Medulla oblongata (tissue), 1 donor: Measurements from ENCODE around the gene HLA-A.
"Not testable (repeated sequence)": the region's sequence is repeated elsewhere in the genome, so short reads cannot be mapped to it uniquely, and the experiment has no call there.

Source experiments
- DNase-seq: peaks from one replicate; pipeline ENCODE4 v3.0.0-alpha.2; 2015; ENCODE audit errors: extremely low spot score

HLA-A gene

GRCh38 chr6:29942275-29943052 is at the start of gene HLA-A:
Gene HLA-A (plus strand): TSS chr6:29942532. CDS start chr6:29942554, 22 bp downstream.
- peak; percentile 98 for DNase-seq

- DNase-seq = no peak
Measured at GRCh38 chr6:29892696-29893095, 49.6 kb upstream of the HLA-A start.

- DNase-seq = no peak
Measured at GRCh38 chr6:29899281-29899680, 43.1 kb upstream of the HLA-A start.

- no peak for DNase-seq
Measured at GRCh38 chr6:29905286-29905685, 37.0 kb upstream of the HLA-A start.

GRCh38 chr6:29907637-29908340 is 34.5 kb upstream of the HLA-A start:
- DNase-seq = no peak

GRCh38 chr6:29908341-29908662 is 34.0 kb upstream of the HLA-A start:
- DNase-seq = no peak

- DNase-seq = no peak
Measured at GRCh38 chr6:29908710-29909109, 33.6 kb upstream of the HLA-A start.

GRCh38 chr6:29909985-29910384 is 32.3 kb upstream of the HLA-A start:
- no peak for DNase-seq

- DNase-seq = no peak
Measured at GRCh38 chr6:29912840-29913239, 29.5 kb upstream of the HLA-A start.

- DNase-seq = no peak
Measured at GRCh38 chr6:29916741-29917140, 25.6 kb upstream of the HLA-A start.

GRCh38 chr6:29917857-29918256 is 24.5 kb upstream of the HLA-A start:
- no peak for DNase-seq

GRCh38 chr6:29919506-29920445 is 22.6 kb upstream of the HLA-A start:
- no peak for DNase-seq

- DNase-seq = no peak
Measured at GRCh38 chr6:29924287-29924686, 18.0 kb upstream of the HLA-A start.

GRCh38 chr6:29924731-29925130 is 17.6 kb upstream of the HLA-A start:
- DNase-seq = no peak

GRCh38 chr6:29925321-29925720 is 17.0 kb upstream of the HLA-A start:
- DNase-seq = no peak

- DNase-seq = peak; percentile 13
Measured at GRCh38 chr6:29925727-29926412, 16.5 kb upstream of the HLA-A start.

GRCh38 chr6:29926413-29927274 is 15.7 kb upstream of the HLA-A start:
- peak; percentile 58 for DNase-seq

GRCh38 chr6:29927275-29927569 is 15.1 kb upstream of the HLA-A start:
- no peak for DNase-seq

GRCh38 chr6:29927841-29928388 is 14.4 kb upstream of the HLA-A start:
- no peak for DNase-seq

GRCh38 chr6:29930047-29930446 is 12.3 kb upstream of the HLA-A start:
- DNase-seq = not testable (repeated sequence)

GRCh38 chr6:29933955-29934354 is 8.4 kb upstream of the HLA-A start:
- DNase-seq = no peak
